HG03520 (cell line): Measurements from ENCODE around the gene PLB1.
A peak's percentile ranks its signal among the peaks of the same experiment; 100 is the strongest.

Experiments
- ATAC-seq: cut with Tn5 transposase; IDR thresholded peaks from one replicate; pipeline ENCODE4 v1.9.1; 2021; ENCODE audit warnings: mild to moderate bottlenecking, moderate library complexity; ENCODE audit not compliant: unreplicated experiment

The PLB1 gene

GRCh38 chr2:28586867-28587266 lies 91.0 kb downstream of the PLB1 start:
- ATAC-seq, result no peak

GRCh38 chr2:28587526-28588291 lies 91.8 kb downstream of the PLB1 start:
- ATAC-seq, result no peak

GRCh38 chr2:28588292-28588670 lies 92.4 kb downstream of the PLB1 start:
- ATAC-seq, result no peak

- no peak for ATAC-seq
These were observed 94.0 kb downstream of the PLB1 start for GRCh38 chr2:28589746-28590463.

- ATAC-seq, result no peak
These were observed 94.8 kb downstream of the PLB1 start for GRCh38 chr2:28590496-28591301.

GRCh38 chr2:28591711-28592335 lies 96.0 kb downstream of the PLB1 start:
- no peak for ATAC-seq

- ATAC-seq, result no peak
These were observed 96.6 kb downstream of the PLB1 start for GRCh38 chr2:28592481-28592880.

- ATAC-seq, result no peak
These were observed 97.4 kb downstream of the PLB1 start for GRCh38 chr2:28593160-28593755.

- ATAC-seq, result no peak
These were observed 98.1 kb downstream of the PLB1 start for GRCh38 chr2:28594000-28594331.

- peak; percentile 64 for ATAC-seq
These were observed 98.7 kb downstream of the PLB1 start for GRCh38 chr2:28594332-28595108.

- ATAC-seq, result no peak
These were observed 99.5 kb downstream of the PLB1 start for GRCh38 chr2:28595323-28595722.

- ATAC-seq, result no peak
These were observed 102.6 kb downstream of the PLB1 start for GRCh38 chr2:28598484-28598883.

- no peak for ATAC-seq
These were observed 104.3 kb downstream of the PLB1 start for GRCh38 chr2:28600181-28600580.

GRCh38 chr2:28601616-28602015 lies 105.8 kb downstream of the PLB1 start:
- ATAC-seq, result no peak

- ATAC-seq, result no peak
These were observed 106.3 kb downstream of the PLB1 start for GRCh38 chr2:28602136-28602660.

GRCh38 chr2:28602751-28603639 lies 107.1 kb downstream of the PLB1 start:
- ATAC-seq, result no peak

- no peak for ATAC-seq
These were observed 108.0 kb downstream of the PLB1 start for GRCh38 chr2:28603821-28604220.

- no peak for ATAC-seq
These were observed 108.5 kb downstream of the PLB1 start for GRCh38 chr2:28604284-28604843.
